NCI-H446 treated with DMSO at 0.1 percent for 48 hours (cell line): ENCODE data around the gene SEMA6A.

Experiments used
- DNase-seq: peaks from one replicate; lab custom pipeline; 2025; lab: John Stamatoyannopoulos, UW

The SEMA6A gene

DNA sequence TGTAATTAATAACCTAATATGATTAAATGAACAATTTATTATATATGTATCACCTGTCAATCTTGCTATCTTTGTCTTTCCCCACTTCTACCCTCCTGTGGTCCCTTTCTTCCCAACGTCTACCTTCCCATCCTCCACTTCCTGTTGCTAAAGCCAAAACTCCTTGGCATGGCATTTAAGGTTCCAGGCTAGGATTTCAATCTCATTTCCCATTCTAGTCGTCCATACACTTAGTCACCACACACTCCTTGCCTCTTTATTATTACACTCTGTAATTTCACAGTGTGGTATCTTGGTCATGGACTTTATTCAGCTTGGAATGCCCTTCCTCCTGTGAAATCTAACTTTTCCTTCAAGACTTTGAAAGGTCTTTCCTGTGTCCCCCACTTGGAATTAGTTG lies 115.3 kb downstream of the SEMA6A start:
- no peak for DNase-seq

- no peak for DNase-seq
These were observed 117.6 kb downstream of the SEMA6A start for GRCh38 chr5:116457062-116457461.

DNA sequence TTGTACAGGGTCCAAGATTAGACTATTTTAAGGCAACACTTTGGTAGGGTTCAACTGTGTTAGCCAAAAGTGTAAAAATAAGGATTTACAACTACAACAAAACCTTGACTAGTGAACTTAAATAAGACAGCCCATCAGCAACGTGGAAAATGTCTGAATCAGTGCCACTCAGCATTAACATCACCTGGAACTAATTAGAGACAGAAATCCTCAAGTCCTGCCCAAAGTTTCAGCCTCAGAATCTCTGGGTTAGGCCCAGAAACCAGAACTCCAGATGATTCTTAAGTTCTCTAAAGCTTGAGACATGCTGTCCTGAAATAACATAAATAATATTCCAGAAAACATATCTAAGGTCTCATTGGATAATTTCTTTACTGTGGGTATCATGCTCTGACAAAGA lies 118.6 kb downstream of the SEMA6A start:
- DNase-seq = no peak

DNA sequence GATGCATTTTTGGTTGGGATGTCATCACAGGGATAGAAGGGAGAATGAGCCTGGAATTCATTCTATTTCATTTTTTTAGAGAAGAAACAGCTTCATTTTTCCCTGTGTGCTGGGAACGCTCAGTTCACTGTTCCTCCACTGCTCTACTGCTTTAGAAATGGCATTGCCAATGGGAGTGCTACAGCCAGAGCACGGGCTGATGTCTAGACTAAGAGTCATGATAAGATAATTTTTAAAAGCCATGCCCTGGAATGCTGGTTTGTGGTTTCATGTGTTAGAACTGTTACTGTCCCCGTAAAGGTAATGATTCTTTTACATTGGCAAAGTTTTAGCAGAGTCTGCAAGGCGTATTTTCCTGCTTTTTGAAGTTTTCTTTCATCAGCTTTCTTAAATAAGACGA lies 119.6 kb downstream of the SEMA6A start:
- no peak for DNase-seq

DNA sequence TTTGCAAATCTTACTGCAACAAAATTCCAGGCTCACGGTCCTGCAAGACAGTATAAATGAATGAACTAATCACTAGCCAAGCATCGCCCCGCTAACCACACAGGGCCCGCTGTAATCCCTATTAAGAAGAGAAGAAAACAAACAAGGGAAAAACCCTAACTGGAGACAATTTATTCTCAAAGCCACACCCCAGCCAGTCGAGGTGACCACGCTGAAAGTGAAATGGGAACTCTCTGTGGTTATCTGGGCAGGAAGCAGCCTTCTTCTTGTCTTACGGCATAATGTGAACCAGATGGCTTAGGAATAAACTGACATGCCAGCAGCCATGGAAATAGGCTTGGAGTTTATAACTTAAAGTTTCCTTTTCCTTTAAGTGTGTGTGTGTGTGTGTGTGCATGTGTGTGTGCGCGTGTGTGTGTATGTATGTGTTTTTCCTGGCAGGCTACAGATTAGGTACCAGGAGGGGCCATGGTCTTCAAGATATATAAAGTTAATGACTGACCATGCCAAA lies 120.2 kb downstream of the SEMA6A start:
- DNase-seq = no peak

- DNase-seq = no peak
These were observed 120.6 kb downstream of the SEMA6A start for GRCh38 chr5:116453988-116454411.

DNA sequence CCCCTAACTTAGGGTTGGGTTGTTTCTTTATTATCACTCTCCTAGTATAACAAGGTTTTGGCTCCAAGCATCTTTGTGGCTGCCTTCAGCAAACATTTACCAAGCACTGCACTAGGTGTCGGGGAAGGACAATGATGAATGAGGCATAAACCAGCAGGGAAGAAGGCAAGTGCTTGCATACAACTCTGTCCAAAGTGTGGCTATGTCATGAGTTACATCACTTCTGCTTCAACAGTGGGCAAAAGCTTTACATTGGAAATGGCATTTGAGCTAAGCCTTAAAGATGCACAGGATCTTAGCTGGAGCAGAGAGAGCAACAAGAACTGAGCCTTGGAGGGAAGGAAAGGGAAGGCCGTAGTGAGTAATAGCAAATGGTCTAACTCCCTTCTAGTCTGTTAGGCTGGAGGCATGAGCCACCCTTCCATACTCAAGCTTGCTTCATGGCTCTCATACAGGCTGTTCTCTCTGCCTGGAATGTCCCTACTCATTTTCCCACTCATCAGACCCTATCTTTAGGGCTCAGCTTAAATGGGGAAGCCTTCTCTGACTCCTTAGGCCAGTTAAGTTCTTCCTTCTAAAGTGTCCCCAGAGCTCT lies 121.8 kb downstream of the SEMA6A start:
- no peak for DNase-seq

DNA sequence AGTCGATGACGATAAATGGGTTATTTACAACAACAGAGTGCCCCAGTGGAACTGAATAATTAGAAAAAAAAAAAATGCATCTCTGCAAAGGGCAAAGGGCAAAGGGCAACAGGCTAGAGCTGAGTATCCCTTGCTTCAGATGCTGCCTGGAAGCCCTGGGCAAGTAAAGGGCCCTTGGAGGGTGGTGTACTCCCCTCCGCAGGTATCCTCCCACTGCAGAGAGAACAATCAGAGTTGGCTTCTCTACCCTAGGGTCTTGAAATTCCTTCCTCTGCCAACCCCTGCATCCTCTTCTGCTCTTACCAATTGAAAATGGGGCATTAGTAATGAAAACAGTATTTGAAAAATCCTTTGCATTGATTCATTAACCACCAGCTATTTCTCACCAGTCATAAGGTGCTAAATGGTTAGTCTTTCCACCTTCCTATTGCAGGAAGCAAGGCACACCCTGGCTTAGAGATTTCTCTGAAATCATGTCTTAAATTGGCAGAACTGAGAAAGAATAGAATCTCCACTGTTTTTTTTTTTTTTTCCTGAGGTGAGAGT lies 122.6 kb downstream of the SEMA6A start:
- DNase-seq = no peak

DNA sequence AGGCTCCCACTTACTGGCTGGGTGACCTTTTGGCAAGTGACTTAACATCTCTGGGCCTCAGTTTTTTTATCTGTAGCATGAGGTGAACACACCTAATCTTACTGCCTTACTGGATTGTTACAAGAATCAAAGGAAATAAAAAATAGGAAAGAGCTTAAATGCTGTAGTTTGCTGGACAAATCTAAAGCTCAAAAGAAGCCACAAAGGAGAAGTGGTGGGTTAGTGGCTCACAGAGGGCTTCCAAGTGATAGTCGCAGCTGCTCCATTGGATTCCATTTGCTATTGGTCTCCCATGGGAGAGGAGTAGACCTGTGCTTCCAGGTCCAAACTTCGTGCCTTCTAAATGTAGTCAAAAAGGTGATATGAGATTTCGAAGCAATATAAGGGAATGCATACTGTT lies 123.6 kb downstream of the SEMA6A start:
- DNase-seq = no peak

DNA sequence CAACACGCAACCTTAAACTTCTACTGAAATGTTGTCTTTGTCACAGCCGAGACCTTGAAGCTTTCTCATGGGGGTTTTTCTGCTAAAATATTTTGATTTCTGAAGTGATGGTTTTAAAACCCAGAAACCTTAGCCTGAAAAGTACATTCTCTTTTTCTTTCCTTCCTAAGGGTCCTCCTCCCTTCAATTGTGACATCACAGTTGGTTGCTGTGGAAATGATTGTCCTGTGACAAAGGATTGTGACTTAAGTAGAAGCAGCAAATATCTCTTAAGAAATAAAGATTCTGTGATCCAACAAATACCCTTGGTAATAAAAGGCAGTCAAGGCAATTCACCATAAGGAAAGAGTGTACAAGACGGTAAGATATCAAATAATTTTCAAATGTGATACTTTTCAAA lies 125.2 kb downstream of the SEMA6A start:
- no peak for DNase-seq

GRCh38 chr5:116448870-116449427 lies 125.7 kb downstream of the SEMA6A start:
- DNase-seq = no peak

- no peak for DNase-seq
These were observed 126.2 kb downstream of the SEMA6A start for GRCh38 chr5:116448450-116448849.

GRCh38 chr5:116446356-116447005 lies 128.1 kb downstream of the SEMA6A start:
- DNase-seq = no peak

GRCh38 chr5:116445311-116445710 lies 129.3 kb downstream of the SEMA6A start:
- DNase-seq = no peak

DNA sequence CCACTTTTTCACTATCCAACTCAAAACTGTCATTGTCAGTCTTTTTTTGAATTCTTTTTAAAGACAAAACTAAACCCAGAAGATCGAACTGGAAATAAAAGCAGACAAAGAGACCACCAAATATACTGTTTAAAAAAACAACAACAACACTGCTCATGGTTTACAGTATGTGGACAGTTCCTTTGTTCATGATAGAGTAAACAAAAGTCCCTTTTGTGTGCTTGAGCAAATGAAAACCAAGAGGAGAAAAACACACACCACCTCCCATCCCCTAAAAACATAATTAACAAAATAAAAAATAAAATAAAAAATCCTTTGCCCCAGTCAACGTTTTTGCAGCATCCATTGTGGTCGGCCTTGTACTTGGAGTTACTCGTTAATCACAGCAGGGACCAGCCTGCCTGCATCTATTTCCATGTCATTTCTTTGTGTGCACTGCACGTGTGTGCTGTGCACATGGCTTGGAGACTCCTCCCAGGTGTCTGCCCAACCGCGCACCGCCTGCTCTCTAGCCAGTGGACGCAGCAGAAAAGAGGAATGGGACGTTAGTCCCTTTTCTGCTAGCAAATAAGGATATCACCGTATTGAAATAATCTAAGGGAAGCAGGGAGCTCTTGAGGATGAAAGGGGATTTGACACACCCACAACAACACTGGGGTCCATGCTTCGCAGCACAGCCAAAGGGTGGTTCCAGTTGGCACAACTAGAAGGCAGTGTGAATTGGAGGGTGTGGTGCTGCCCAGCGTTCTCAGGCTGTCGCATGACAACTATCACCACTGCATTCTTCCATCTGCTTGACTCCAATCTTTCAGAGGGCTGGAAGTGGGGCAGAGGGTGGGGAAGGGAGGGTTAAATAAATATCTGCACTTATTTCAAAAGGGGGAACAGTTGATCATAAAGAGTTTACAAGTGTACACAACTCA lies 130.0 kb downstream of the SEMA6A start:
- no peak for DNase-seq

DNA sequence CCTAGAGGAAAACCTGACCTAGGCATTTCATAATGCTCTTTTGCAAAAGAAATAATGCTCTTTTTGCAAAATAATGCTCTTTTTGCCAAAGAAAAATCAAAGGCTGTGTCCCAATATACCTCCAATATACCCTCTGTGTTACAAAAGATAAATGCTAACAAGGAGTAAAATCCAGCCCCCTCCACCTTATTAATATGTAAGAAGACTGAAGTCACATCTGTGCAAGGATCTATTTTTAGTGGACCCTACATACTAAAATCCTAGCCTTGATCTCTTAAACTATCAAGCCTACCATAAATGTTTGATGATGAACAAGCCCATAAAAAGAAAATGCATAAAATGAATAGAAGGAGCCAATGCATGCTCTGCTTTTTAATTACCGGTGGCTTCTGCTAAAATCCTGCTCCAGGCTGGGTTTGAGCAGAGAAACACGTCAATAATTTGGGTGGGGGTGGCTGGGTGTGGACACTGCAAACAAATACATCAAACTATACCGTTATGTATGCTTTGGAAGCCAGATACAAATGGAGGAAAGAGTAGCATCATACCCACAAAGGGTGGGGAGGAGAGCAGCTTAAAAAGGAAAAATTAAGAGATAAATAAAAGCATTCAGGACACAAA lies 131.6 kb downstream of the SEMA6A start:
- no peak for DNase-seq

GRCh38 chr5:116442095-116442534 lies 132.5 kb downstream of the SEMA6A start:
- DNase-seq = peak; percentile 94

DNA sequence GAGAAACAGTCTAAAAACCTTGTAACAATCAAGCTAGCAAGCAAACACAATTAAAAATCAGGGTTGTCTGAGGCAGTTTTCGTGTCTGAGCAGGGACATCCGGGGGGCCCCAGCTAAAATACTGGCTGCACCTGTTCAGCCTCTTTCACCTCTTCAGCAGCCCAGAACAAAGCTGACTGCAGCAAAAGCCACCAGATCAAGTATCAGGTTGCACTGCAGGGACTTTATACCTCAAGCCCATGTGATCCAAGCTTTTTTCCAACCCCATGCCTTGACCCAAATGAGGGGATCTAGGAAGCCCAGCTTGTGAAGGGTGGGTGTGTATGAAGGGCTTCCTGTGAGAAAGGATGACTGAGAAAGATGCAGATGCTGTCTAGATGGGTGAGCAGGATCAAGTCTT lies 133.4 kb downstream of the SEMA6A start:
- no peak for DNase-seq

DNA sequence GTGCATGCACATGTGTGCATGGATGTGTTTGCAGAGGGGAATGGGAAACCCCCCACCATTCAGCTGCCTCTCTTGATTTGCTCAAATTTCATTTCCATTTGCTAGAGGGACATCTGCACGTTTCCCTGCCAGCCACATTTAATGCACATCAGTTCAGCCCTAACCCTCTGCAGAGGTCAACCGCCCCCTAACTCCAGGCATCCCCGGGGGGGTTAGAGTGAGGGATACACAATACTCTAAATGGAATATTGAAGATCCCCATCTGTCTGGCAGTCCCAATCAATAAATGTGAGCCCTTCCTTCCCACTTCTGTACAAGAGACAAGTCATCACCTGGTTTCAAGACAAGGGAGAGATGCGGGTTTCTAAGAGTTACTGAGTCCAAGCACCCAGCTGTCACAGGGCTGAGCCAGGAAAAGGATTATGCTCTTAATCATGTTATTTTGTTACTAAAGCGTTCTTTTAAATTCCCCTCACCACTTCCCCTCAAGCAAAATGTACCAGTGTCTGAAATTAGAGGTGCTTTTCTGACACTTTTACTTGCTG lies 134.1 kb downstream of the SEMA6A start:
- DNase-seq = no peak

- no peak for DNase-seq
These were observed 134.7 kb downstream of the SEMA6A start for GRCh38 chr5:116439905-116440304.

DNA sequence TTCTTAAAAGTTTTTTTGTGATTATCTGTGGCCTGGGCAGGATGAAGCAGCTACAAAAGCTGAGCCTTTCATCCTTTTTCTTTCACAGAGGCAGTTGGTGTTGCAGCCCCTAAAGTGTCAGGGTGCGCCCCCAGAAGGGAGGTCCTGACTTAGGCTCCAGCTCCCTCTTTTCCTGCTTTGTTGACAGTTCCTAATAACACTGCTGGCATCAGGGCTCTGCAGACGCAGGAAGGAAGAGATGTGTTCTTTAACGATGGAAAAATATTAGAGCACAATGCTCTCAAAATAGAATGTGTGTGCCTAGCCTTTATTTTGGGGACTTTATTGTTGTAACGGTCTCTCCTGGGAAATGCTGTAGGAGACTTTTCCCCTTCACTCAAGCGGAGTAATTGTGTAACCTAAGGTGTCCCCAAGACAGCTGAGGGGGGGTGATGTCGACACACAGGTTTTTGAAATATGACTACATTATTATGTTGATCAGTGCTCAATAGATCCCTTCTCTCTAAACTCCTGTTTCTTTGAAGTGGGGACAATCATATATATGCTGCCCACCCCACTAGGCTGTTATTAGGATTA lies 135.6 kb downstream of the SEMA6A start:
- no peak for DNase-seq
